ENCODE results near the gene PDE2A.
A peak's percentile ranks its signal among the peaks of the same experiment; 100 is the strongest.

PDE2A gene

GRCh38 chr11:72682858-72683243 is 8.6 kb upstream of the PDE2A start:
- no peak for DNase-seq

DNA sequence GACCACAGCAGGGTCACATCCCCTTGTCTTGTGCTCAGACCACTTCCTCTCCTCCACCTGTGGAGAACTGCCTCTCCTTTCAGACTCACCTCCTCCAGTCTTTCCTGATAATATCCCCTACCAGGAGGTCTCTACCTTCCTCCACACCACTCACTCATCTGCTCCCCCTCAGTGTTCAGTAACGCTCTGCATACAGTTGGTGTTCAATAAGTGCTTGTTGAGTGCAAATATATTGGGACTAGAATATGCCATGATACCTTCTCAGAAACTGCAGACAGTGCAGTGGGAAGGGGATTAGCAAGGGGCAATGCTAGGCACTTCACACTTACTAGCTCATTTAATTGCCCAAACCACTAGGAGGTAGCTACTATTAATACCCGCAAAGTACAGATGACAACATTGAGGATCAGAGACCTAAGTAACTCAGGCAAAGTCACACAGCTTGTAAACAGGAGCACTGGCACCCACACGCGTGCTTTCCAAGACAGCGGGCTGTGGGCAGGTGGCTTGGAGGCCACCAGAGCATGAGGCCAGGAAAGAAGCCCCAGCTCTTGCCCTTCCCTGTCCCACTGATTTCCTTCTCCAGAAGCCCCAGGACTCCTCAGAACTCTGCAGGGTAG is 8.1 kb upstream of the PDE2A start:
- no peak for DNase-seq

- no peak for DNase-seq
Measured at GRCh38 chr11:72681226-72682153, 7.3 kb upstream of the PDE2A start.

DNA sequence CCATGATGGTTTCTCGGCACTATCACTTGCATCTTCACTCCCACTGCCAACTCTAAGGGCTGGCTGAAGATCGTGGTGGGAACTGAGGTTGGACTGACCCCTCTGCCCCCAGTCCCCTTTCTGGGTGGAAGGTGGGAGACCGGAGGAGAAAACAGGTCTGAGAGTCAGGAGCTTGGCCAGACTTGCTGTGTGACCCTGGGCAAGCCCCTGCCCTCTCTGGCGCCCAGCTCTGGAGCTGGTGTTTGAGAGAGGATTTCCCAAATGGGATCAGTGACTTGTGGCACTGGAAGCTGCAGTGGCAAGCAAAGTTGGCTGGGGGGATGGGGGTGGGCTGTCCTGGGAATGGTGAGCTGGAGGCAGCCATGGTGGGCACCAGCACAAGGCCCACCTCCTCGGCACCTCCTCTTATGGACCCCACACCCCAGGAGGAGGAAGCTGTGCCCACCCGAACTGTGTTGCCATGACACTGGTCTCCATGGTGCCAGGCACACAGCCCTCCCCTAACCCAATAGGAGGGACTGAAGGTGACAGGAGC is 6.5 kb upstream of the PDE2A start:
- no peak for DNase-seq

GRCh38 chr11:72679869-72680268 is 5.6 kb upstream of the PDE2A start:
- no peak for DNase-seq

GRCh38 chr11:72678524-72678923 is 4.3 kb upstream of the PDE2A start:
- no peak for DNase-seq

DNA sequence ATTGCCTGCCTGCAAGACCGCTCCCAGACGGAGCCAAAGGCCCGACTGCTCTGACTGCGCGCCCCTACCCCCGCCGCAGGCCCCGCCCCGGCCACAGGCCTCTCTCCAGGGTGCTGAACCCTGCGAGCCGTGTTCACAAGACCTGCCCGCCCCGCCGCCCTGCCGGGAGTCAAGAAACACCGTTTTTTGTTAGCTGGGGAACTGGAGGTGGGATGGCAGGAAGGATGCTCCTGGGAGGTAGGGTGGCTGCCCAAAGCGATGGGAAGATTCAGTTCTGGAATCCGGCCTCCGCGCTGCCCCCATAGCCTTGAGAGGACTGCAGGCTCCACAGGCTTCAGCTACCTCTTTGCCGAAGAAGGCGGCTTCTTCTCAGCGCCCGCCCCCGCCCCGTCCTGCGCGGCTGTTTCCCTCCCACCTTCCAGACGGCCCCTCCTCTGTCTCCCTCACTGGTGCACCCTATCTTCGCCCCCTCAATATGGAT is 2.7 kb upstream of the PDE2A start:
- peak; percentile 50 to 70 for DNase-seq

- no peak for DNase-seq
Measured at GRCh38 chr11:72675221-72675620, 999 bp upstream of the PDE2A start.

GRCh38 chr11:72673284-72673942 is 809 bp downstream of the PDE2A start:
- DNase-seq, result no peak

- no peak for DNase-seq
Measured at GRCh38 chr11:72672597-72673238, 1.5 kb downstream of the PDE2A start.

DNA sequence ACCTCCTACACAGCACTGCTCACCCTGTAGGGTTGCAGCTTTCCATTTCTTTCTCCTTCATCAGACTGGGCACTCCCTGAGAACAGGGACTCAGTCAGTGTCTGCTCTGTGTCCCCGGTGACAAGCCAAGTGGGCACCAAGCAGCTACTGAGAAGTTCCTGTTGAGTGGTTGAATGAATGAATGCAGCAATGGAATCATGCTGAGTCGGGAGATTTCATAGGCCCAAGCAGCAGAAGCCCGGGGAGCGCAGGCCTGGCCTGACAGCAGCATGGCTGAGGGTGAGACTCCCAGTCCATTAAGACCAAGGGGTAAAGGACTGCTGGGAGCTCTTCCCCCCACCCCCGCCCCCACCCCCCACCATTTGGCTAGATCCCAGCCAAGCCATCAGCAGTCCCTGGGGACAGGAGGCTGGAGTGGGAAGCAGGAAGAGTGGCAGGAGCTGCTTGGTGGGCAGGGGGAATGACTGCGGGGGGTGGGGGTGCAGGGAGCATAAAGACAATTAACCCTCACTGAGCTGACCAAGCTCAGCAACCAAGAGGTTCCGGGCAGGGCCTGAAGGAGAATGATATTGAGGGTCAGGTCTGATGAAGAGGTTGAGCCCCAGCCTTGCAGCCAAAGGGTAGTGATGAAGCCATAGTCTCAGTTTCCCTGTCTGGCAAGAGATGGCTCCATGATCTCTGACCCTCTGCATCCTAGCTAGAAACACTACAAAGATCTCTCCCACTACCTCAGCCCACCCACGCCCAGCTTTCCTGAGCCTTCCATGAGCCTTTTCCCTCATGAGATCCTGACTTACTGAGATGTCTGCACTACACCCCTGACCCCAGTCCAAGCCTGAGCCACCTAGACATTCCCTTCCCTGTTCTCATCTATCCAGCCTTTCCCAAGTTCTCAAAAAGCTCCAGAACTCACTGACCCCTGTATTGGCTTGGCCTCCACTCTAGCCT is 2.8 kb downstream of the PDE2A start:
- DNase-seq, result no peak

DNA sequence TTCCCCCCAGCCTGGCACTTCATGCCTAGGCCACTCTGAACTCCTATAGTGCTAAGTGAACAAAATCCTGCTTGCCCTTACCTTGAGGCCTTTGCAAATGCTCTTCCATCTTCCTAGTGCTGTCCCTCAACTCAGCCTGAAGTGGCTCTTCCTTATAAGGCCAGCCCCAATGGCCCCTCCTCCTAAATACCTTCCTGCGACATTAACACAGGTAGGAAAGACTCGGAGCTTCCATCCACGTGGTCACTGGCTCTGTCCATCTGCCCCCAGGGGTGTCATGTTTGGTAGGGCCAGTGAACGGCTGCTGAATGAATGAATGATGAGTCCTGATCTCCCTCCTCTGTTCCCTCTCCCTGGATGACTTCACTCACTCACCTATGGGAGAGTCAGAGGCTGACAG is 4.2 kb downstream of the PDE2A start:
- DNase-seq, result no peak

DNA sequence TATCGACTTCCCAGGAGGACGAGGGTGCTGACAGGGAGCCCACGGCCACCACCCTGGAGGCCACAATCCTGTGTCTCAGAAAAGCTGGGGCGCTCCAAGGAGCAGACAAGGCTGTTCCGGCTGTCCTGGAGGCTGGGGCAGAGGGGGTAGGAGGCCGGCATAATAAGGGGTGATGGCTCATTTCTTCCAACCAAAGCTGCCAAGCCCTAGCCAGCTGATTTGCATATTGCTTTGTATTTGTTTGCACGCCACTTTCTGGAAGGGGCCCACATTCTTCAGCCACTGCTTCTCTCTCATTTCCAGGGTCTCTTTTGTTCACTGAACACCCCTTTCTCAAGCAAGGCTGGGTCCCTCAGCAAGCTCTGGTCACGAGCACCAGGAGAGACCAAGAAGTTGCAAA is 4.7 kb downstream of the PDE2A start:
- DNase-seq, result no peak

GRCh38 chr11:72668629-72669347 is 5.4 kb downstream of the PDE2A start:
- DNase-seq, result no peak

DNA sequence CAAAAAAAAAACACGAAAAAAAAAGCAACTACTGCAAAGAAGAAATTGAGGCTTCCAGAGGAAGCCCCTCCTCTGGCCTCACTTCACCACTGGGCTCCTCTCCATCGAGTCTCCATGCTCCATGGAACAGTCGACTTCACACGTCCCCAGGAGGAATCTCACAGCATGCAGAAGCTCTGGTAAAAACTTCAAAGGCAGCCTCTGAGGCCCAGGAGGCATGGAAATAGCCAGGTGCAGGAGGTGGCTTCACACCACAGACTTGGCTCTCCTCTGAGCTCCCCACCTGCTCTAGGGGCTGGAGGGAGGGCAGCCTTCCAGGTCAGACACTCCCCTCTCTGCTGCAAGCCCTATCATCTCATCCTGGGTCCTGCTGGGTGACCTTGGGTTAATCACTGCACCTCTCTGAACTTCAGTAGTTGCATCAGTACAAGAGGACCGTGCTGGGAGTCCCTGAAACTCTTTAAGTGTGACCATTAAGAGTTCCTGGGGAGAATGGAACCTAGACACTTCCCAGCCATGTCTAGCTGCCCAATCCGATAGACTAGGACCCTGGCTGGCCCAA is 8.2 kb downstream of the PDE2A start:
- no peak for DNase-seq

DNA sequence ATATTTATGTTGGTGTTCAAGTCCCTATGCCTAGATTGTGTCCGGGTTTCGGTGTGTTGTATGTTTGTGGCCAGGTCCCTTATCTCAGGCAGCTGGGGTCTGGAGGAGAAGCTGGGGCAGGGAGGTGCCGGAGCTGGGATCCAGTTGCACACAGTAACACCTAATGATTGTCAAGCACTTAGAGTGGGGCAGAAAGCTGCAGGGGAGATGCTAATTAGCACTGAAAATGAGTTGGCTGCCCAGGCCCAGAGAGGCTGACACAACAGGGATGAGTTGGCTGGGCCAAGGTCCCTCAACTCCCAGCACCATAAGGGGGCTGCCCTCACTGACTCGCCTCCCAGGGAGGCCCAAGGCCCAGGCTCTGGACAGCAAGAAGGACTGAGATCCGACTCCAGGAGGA is 12.2 kb downstream of the PDE2A start:
- DNase-seq, result no peak

- no peak for DNase-seq
Measured at GRCh38 chr11:72661486-72661885, 12.7 kb downstream of the PDE2A start.

DNA sequence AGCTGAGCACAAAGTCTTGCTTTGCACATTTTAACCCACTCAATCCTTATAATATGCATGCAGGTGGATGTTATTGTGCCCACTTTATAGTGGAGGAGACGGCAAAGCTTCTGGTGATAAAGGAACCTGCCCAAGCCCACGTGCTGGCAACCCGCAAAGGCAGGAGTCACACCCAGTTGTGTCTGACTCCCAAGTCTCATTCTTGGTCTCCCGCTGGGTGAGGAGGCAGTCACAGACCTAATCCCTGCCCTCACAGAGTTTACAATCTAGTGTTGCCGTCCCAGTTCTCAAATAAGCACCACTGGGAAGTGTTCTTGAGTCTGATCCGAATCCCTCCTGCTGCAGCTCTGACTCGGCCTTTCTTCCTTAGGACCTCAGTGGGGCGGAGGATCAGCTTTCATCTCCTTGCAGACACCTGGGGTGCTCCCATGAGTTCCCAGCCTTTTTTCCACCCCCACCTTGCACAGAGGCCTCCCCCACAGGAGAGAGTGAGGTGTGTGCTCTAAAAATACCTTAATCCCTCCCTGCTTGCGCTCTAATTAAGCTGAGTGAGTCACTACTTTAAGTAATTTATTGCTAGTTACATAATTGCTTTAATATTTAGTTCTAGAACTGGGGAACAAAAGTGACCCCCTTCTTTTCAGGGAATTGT is 15.1 kb downstream of the PDE2A start:
- no peak for DNase-seq

DNA sequence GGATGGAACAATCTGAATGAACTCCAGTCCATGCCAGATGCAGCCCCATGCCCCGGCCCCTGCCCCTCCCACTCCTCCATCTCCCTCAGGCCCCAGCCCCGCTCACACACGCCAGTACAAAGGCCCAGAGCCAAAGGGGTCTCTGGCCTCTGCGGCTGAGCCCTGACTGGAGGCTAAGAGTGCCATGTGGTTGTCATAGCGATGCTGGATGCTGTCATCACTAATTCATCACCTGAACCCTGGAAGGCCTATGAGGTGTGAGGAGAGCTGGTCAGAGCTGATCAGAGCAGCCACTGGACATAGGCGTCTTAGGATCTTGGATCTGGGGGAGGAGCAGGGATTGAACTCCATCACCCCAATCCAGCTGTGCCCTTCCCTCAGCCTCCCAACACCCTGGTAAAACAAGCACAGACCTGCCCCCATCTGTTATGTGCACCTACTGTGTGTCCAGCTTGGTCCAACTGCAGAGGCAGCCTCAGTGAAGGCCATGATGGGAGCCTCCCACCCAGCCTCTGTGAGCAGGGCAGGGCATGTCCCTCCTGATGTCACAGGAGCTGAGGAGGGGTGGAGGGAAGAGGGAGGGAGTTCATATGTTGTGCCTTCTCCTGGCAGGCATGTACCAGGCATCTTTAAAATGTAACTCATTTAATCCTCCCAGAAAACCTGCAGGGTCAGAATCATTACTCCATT is 16.7 kb downstream of the PDE2A start:
- DNase-seq, result no peak

Measured in stimulated activated CD4-positive, alpha-beta T cell treated with anti-CD3 and anti-CD28 coated beads, Interleukin-4, amount 100 ng/mL, for 4 hours (primary cell).